ENCODE measurements around the gene NTHL1. TPM values are rescaled to one million over a fixed set of nuclear protein-coding genes. Genes with fewer than 3 reads are reported as not detected.

Gene NTHL1
- total and polyA plus RNA-seq, 2 of the 13 experiments (the other 11 are each of a cell fraction or from before 2014, with no cell fraction given), result 47.5 to 64.9 TPM

- TF ChIP-seq ZSCAN29 (CRISPR knock-in tag; conservative IDR thresholded peaks at IDR 0.05), result no peak
- no peak for TF ChIP-seq ZBTB1 (CRISPR knock-in tag; IDR thresholded peaks at IDR 0.05; ENCODE audit: borderline replicate concordance)
- no peak; the same call in 1 of the 2 replicates for TF ChIP-seq ZNF800 (CRISPR knock-in tag; IDR thresholded peaks at IDR 0.05)
- TF ChIP-seq MXD3 (CRISPR knock-in tag; IDR thresholded peaks at IDR 0.05), result peak; percentile 26
- peak; percentile 81 for TF ChIP-seq TBX2 (CRISPR knock-in tag; IDR thresholded peaks at IDR 0.05; ENCODE audit: borderline replicate concordance)
- TF ChIP-seq ARID4A (CRISPR knock-in tag; IDR thresholded peaks at IDR 0.05; ENCODE audit: borderline replicate concordance), result peak; percentile 53; the same call in 1 of the 2 replicates
- peak; percentile 74; the same call in 1 of the 3 replicates for TF ChIP-seq MXI1 (IDR thresholded peaks at IDR 0.05; ENCODE audit: borderline replicate concordance, low read depth, low read length)
- TF ChIP-seq ZNF776 (CRISPR knock-in tag; IDR thresholded peaks at IDR 0.05), result 0 out of 2 replicates have a peak, but pooled peaks have one; percentile 62
- 0 out of 2 replicates have a peak, but pooled peaks have one; percentile 26 for TF ChIP-seq DPF2 (CRISPR knock-in tag; IDR thresholded peaks at IDR 0.05; ENCODE audit: borderline replicate concordance, low read depth)
- 0 out of 2 replicates have a peak, but pooled peaks have one; percentile 40 for TF ChIP-seq HNRNPL (IDR thresholded peaks at IDR 0.05; ENCODE audit: low read depth, low read length)
- TF ChIP-seq FOXM1 (CRISPR knock-in tag; IDR thresholded peaks at IDR 0.05), result no peak
- peak; percentile 80 for TF ChIP-seq ERF (CRISPR knock-in tag; IDR thresholded peaks at IDR 0.05)
- TF ChIP-seq TARDBP (CRISPR knock-in tag; IDR thresholded peaks at IDR 0.05), result peak; percentile 32; the same call in 1 of the 2 replicates
- no peak for TF ChIP-seq MATR3 (CRISPR knock-in tag; IDR thresholded peaks at IDR 0.05)
- TF ChIP-seq SP2 (CRISPR knock-in tag; IDR thresholded peaks at IDR 0.05), result no peak
- TF ChIP-seq ZNF414 (CRISPR knock-in tag; IDR thresholded peaks at IDR 0.05), result no peak
- TF ChIP-seq ZSCAN31 (CRISPR knock-in tag; IDR thresholded peaks at IDR 0.05; ENCODE audit: low read depth), result peak; percentile 37; the same call in 1 of the 2 replicates
- no peak for TF ChIP-seq MLXIP (CRISPR knock-in tag; IDR thresholded peaks at IDR 0.05; ENCODE audit: borderline replicate concordance)
Measured at GRCh38 chr16:2023092-2024031, 24.3 kb downstream of the NTHL1 start (continued).
